ENCODE measurements around the gene TTC39B.

Gene TTC39B

DNA sequence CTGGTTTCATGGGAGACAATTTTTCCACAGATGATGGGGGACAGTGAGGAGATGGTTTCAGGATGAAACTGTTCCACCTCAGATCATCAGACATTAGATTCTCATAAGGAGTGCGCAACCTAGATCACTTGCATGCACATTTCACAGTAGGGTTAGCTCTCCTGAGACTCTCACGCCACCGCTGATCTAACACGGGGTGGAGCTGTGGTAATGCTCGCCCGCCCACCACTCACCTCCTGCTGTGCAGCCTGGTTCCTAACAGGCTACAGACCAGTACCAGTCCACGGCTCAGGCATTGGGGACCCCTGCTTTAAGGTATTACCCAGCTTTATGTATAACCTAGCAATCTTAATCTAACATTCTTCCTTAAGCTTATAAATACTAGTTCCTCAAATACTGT is 35.6 kb downstream of the TTC39B start:
- no peak for TF ChIP-seq CTCF (IDR thresholded peaks at IDR 0.05; ENCODE audit: low read length, missing control alignments)
- DNase-seq (ENCODE audit: low read depth) = no peak
- H3K4me3 ChIP-seq (replicated peaks; ENCODE audit: low read depth, low read length) = no peak overlapping the region

DNA sequence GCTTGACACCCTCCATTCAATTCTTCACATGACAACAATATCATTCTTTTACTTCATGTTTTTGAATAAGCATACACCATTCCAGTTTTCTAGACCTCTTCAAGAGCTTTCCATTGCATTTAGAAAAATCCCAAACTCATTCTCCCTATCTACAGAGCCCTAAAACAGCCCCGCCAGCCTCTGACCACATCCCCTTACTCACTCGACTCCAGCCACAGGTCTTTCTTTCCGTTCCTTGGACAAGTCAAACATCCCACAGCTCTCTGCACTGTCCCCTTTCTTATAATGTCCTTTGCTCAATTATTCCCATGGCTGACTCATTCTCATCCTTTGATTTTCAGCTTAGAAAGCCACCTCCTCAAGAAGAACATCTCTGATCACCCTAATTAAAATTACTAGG is 38.2 kb downstream of the TTC39B start:
- no peak for TF ChIP-seq CTCF (IDR thresholded peaks at IDR 0.05; ENCODE audit: low read length, missing control alignments)
- no peak for DNase-seq (ENCODE audit: low read depth)
- no peak overlapping the region for H3K4me3 ChIP-seq (replicated peaks; ENCODE audit: low read depth, low read length)

DNA sequence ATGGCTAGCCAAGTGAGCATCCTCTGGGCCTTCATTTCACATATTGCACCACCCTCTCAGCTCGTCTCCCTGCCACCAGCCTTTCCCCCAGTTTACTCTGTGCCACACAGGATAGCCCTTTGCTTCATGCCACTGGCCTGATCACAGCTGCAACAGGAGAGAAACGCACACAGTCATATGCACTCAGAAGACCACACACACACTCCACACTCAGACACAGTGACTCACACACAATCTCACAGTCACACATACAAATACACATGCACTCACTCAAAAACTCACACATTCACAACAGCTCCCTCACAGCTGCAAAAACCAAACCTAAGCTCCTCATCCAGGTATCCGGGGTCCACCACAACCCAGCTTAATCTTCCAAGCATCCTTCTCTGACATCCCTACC is 38.7 kb downstream of the TTC39B start:
- H3K4me3 ChIP-seq (replicated peaks; ENCODE audit: low read depth, low read length) = no peak overlapping the region
- no peak for DNase-seq (ENCODE audit: low read depth)
- TF ChIP-seq CTCF (IDR thresholded peaks at IDR 0.05; ENCODE audit: low read length, missing control alignments) = no peak

DNA sequence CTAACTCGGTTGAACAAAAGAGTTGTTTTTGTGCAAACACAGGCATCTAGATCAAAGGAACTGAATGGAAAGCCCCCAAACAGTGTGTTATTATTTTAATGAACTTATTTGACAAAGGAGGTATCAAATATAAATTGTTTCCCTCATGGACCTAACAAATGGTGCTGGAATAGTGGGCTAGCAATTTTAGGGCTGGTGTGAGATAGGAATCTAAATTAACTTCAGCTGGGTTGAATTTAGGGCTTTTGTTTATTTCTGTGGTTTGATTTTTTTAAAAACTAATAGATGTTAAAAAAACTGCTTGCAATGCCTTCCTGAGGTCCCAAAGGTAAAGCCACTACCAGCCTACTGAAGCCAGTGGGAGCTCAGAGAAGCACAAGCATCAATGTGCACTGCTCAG is 42.1 kb downstream of the TTC39B start:
- H3K4me3 ChIP-seq (replicated peaks; ENCODE audit: low read depth, low read length) = no peak overlapping the region
- TF ChIP-seq CTCF (IDR thresholded peaks at IDR 0.05; ENCODE audit: low read length, missing control alignments) = no peak
- no peak for DNase-seq (ENCODE audit: low read depth)

DNA sequence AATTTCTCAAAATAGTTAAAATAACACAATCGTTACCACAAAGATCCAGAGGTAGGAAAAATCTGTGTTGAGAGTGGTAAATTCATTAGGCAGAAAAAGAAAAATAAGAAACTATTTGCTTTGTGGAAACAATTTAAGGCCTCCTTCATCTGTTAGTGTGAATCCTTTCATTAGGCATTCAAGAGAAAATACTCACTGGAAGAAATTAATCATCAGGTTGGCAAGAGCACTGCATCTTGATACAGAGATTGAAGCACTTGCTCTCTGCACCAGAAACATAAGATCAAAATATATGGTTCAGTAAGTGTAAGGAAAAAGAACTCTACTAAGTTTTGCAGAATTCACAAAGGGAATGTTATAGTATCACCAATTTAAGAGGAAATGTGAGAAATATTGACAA is 44.4 kb downstream of the TTC39B start:
- TF ChIP-seq CTCF (IDR thresholded peaks at IDR 0.05; ENCODE audit: low read length, missing control alignments) = no peak
- DNase-seq (ENCODE audit: low read depth) = no peak
- no peak overlapping the region for H3K4me3 ChIP-seq (replicated peaks; ENCODE audit: low read depth, low read length)

DNA sequence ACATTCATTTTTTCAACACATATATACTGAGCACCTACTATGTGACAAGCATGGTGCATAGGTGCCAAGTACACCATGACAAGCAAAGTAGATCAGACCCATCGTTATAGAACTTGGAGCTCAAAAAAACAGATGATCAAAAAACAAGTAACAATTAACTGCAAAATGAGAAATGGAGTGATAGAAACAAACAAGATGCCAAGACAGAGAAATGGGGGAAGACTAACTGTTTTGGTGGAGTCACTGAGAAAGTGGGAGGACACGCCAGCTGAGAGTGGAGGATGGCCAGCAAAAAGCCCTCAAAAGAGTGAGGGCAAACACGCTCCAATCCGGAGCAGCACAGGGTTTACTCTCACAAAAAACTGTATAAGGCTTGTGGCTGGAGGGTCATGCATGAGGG is 50.6 kb downstream of the TTC39B start:
- H3K4me3 ChIP-seq (replicated peaks; ENCODE audit: low read depth, low read length) = no peak overlapping the region
- TF ChIP-seq CTCF (IDR thresholded peaks at IDR 0.05; ENCODE audit: low read length, missing control alignments) = no peak
- DNase-seq (ENCODE audit: low read depth) = no peak

- no peak for DNase-seq (ENCODE audit: low read depth)
- no peak overlapping the region for H3K4me3 ChIP-seq (replicated peaks; ENCODE audit: low read depth, low read length)
- no peak for TF ChIP-seq CTCF (IDR thresholded peaks at IDR 0.05; ENCODE audit: low read length, missing control alignments)
Measured at GRCh38 chr9:15253786-15254185, 53.2 kb downstream of the TTC39B start.

Data from fibroblast of pulmonary artery (primary cell).